Suppressor macrophage (primary cell): ENCODE measurements around the gene NFIX.
A peak's percentile ranks its signal among the peaks of the same experiment; 100 is the strongest.

Experiments
- DNase-seq, 4 experiments: peaks; one replicate each; pipeline ENCODE4 v3.0.0-alpha.2; 2020 to 2022

NFIX gene

GRCh38 chr19:13076320-13076719 lies 81.0 kb downstream of the NFIX start:
- DNase-seq = no peak

DNA sequence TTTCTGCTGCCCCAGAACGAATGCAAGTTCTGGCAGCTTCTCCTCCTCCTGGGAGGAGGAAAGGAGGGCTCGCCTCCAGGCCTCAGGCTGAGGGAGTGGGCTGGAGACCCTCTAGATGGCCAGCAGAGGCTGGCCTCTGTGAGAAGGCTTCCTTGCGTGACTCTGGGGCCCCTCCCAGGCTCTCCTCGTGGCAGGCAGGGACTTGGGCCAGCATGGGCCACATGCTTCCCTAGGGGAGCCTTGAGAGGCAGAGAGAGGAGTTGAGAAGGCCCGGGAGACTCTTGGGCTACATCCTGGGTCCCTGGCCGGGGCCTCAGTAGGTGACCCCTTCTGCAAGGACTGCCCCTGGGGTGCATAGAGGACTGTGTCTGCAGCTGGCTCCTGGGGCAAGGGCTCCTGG lies 81.5 kb downstream of the NFIX start:
- DNase-seq = no peak

DNA sequence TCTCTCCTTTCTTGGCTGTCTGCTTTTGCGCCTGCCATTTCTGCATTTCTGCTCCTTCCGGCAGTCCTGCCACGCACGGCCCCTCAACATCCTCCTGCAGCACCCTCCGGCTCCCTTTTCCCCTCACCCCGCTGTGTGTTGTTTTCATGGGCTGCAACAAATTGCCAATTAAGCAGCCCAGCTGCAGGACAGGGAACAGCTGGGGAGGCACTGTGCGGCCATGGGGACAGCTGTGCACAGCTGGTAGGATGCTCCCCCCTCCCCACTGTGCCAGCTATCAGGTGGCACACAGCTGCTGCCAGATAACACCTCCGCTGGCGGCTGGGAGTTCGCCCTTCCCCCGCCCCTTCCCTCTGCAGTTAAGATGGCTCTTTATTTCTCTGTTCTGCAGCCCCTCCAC lies 82.0 kb downstream of the NFIX start:
- no peak for DNase-seq

- DNase-seq = no peak
Observed at GRCh38 chr19:13078381-13078780, 83.1 kb downstream of the NFIX start.

GRCh38 chr19:13078897-13079541 lies 83.7 kb downstream of the NFIX start:
- DNase-seq = no peak

DNA sequence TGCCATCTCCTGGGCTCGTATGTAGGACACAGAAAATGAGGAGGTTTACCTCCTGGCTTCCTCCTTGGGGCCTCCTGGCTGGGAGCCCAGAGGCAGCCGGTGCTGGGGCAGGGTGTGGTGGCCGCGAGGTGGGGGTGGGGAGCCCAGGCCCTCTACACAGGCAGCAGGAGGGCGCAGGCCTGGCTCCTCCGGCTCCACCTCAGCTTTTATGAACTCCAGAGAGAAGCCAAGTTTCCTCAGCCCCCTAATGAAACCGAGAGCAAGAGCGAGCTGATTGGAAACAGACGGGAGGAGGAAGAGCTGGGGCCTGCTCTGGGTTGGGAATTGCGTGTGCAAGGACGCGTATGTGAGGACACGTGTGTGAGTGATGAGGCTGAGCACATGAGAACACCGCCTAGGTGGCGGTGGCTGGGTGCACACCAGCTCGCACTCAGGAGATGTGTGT lies 84.3 kb downstream of the NFIX start:
- no peak for DNase-seq

DNA sequence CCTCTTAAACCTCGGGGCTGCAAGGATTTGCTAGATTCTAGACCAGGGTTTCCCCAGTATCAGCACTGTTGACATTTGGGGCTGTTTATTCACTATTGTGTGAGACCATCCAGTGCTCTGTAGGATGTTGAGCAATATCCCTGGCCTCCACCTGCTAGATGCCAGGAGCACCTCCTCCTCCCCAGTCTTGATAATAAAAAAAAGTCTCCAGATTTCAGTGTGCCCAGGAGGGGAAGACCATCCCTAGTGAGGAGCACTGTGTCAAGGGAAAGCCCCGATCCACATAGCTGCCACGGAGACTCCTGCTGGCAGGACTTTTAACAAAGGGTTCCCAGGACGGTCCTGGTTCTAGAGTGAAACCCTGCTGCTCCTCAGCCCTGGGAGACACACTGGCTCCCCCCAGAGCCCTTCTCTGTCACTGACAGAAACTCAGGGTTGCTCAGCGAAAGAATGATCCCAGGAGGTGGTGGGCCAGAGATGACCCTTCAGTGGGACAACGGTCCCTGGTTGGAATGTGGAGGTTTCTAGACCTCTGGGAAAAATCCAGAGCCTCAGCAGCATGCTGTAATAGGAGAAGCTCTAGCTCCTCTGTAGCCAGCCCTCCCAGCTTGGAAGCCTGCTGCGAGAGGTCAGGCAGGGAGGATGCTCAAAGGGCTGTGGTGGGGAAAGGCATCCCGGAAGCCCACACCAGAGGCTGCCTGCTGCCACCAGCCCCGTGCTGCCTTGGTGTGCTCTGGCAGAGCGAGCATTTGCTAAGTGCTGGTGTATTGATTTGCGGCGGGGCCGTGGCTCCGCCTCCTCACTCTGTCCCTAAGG lies 87.1 kb downstream of the NFIX start:
- DNase-seq = no peak

GRCh38 chr19:13083008-13083404 lies 87.7 kb downstream of the NFIX start:
- no peak for DNase-seq

DNA sequence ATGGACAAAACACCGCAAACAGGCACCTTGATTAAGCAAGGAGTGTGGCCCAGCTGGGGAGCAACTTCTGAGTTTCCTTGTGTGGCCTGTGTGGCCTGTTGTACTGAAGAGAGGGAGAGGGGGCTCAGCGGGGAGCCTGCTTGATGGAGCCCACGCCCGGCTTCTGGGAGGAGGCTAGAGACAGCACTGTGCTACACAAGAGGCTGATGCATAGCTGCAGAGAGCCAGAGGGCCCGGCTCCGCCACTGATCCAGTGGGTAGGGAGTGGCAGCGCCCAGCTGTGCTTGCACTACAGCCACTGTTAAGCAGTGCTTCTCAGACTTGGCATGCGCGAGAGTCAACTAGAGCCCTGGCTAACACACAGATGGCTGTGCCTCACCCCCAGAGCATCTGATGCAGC lies 88.4 kb downstream of the NFIX start:
- no peak for DNase-seq

DNA sequence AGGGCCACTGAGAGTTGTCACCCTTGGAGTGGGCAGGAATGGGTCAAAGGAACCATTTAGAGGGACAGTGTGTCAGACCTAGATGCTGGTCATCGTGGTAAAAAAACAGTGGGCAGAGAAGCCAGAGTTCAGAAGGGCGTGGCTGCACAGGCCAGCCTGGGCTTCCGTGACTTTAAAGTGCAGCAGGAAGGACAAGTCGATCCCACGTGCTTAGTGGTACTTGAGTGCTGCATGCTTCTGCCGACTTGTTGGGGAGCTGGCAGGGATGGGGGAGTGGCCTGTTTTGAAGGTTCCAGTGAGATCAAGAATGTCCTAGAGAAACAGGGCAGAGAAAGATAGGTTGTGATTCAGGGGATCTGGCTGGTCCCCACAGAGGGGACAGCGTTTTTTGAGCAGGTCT lies 90.4 kb downstream of the NFIX start:
- DNase-seq = peak; percentile 43 to 61 (median 49)

DNA sequence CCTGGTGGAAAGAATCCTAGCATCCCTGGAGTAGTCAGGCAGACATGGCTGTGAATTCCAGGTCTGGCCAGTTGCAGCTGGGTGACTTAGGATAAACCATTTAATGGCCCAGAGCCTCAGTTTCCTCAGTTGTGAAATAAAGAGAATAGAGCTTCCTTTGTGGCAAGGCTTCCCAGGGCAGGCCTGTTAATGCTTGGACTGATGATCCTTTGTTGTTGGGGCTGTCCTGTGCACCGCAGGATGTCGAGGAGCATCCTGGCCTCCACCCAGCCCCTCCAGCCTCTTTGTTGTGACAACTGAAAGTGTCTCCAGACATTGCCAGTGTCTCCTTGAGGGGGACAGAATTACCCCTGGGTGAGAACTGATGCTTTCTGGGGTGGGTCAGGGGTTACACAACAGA lies 91.1 kb downstream of the NFIX start:
- DNase-seq = no peak

DNA sequence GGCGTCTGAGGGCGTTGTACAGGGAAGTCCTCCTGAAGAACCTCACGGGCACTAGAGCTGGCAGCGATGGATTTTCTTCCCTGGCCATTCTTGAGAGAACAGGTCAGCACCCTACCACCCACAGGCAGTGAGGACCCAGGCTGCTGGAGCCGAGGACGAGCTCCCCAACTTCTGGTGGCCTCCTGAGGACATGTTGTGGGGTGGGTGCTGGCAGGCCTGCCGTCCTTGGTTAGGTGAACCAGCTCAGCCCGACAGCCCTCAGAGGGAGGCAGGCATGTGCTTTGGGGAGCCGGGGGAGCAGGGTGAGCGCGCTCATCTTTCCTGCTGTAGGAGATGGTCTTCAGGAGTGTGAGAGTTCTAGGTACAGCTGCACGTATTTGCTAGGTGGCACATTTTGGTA lies 92.0 kb downstream of the NFIX start:
- DNase-seq = no peak

- no peak for DNase-seq
Observed at GRCh38 chr19:13087795-13088537, 92.7 kb downstream of the NFIX start.

DNA sequence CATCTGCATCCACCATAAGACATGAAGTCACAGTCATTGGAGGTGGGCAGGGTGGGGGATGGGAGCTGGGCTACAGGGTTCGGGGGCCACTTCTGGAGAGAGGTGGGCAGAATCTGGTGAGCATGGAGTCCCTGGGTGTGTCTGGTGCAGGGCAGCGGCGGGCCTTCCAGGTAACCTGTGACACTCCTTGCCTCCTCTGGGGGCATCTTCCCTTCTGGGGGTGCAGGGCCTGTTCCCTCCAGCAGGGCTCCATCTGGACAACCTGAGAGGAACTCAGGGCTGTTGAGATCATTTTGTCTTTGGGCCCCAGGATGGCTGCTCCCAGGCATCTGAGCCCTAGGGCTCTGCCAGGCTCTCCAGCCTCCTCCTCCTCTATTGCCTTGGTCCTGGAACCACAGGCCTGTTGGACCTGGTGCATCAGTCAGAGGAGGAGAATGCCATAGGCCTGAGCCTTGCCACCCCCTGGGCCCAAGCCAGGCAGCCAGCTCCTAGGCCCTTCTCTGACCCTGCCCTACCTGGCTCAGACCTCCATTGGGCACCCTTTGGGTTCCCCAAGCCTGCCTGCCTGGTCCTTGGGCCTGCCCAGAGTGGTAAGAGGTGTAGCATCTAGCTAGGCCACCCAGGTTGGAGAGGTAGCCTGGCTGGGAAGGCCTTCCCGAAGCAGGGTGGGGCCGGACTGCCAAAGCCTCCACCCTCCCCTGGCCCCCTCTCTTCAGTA lies 94.0 kb downstream of the NFIX start:
- DNase-seq = no peak

GRCh38 chr19:13089857-13090507 lies 94.7 kb downstream of the NFIX start:
- DNase-seq = no peak

DNA sequence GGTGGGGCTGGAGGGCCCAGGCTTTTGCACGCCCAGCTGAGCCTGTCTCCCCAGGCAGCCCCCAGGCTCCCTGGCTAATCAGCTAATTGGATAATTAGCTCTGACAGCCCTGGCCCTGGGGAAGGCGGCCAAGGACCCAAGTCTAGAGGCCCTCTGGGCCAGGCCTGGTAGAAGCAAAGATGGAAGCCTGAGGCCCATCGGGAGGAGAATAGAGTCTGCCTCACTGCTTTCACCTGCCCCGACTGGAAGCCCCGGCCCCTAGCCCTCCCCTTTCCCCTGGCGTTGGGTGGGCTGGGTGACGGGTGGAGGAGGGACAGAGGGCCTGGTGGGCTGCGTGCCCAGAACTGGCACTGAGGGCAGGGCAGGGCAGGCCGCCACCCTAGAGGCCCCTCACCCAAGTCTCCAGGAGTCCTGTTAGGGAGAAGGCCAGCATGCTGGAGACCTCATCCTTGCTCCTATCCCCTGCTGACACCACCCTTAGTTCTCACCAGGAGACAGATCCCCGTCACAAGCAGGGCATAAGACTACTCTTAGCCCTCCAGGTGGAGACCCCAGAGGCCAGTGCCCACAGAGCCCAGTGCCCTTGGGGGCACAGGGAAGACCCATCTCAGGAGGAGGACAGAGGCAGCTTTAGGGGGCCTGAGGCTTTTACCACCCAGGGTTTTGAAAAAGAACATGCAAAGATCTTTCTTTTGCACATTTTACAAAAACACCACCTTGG lies 95.4 kb downstream of the NFIX start:
- no peak for DNase-seq

GRCh38 chr19:13091400-13092157 lies 96.3 kb downstream of the NFIX start:
- peak in 1 of 4 experiments; percentile 11 for DNase-seq

- no peak for DNase-seq
Observed at GRCh38 chr19:13092158-13092543, 96.9 kb downstream of the NFIX start.

- no peak for DNase-seq
Observed at GRCh38 chr19:13092606-13093235, 97.4 kb downstream of the NFIX start.

GRCh38 chr19:13093407-13094105 lies 98.3 kb downstream of the NFIX start:
- DNase-seq = peak; percentile 87 to 92 (median 90)
